Measurements from ENCODE around the gene ADAMTSL2. TPM values are rescaled to one million over a fixed set of nuclear protein-coding genes. Genes with fewer than 3 reads are reported as not detected.

ADAMTSL2 gene
- total and polyA plus RNA-seq, 2 donors (not counting 1 experiment from before 2014, with no cell fraction given), result under 0.01 to 0.09 TPM

- H3K4me1 ChIP-seq (ENCODE audit: control insufficient read depth, extremely low read depth, insufficient read depth, low read length), result no peaks in the 10 kb centered on the region
- no peak overlapping the region for H3K27ac ChIP-seq (ENCODE audit: insufficient read depth, low read length)
- peaks cover 4% of the 10 kb centered on the region for H3K27me3 ChIP-seq (ENCODE audit: control insufficient read depth, insufficient read depth, low read length)
- no peak overlapping the region for H2AFZ ChIP-seq (ENCODE audit: low read length)
- no peak for DNase-seq (ENCODE audit: low read depth in 2 of 2)
- peaks cover 1% of the 10 kb centered on the region for H4K20me1 ChIP-seq (ENCODE audit: control insufficient read depth, extremely low read depth, insufficient read depth, low read length)
- no peaks in the 10 kb centered on the region for H3K9me3 ChIP-seq (ENCODE audit: control insufficient read depth, insufficient read depth, low read depth, low read length)
- H3K9ac ChIP-seq (ENCODE audit: insufficient read depth, low read length), result no peak overlapping the region
- TF ChIP-seq EZH2 (IDR thresholded peaks at IDR 0.05; ENCODE audit: low read length, missing control alignments) (no peak), CTCF (conservative IDR thresholded peaks at IDR 0.05 in 1 of 2, IDR thresholded peaks at IDR 0.05 in 1 of 2; ENCODE audit: low read depth in 1 of 2, low read length in 2 of 2) (no peak)
- no peaks in the 10 kb centered on the region for H3K36me3 ChIP-seq (ENCODE audit: control insufficient read depth, insufficient read depth, low read length)
- H3K4me2 ChIP-seq (ENCODE audit: extremely low read depth, insufficient read depth, low read length), result no peak overlapping the region
- H3K4me3 ChIP-seq (replicated peaks in 1 of 4; ENCODE audit: control extremely low read depth in 1 of 4, insufficient read depth in 1 of 4, low read depth in 3 of 4, low read length in 4 of 4), result no peak overlapping the region
- H3K79me2 ChIP-seq (ENCODE audit: control insufficient read depth, insufficient read depth, low read length), result no peaks in the 10 kb centered on the region
Observed at GRCh38 chr9:133612051-133612450, 77.5 kb downstream of the ADAMTSL2 start.

DNA sequence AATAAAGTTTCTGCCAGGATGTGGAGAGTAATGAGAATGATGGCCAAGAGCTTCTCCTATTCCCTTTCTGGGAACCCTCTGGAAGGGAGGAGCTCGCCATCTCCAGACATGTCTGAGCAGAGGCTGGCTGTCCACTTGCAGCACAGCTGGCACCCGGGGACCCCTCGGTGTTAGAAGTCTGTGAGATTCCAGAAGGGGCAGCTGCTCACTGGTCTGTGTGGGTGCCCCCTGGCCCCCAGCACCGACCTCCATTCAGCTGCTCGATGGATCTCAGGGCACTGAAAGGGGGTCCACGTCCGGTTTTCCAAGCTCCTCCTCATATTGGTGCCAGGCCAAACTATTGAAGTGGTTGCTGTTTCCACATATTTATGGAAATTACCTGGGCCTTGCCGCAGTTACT lies 78.3 kb downstream of the ADAMTSL2 start:
- Histone ChIP-seq H3K27ac (ENCODE audit: insufficient read depth, low read length) (no peak overlapping the region), H3K9ac (ENCODE audit: insufficient read depth, low read length) (no peak overlapping the region), H3K4me1 (ENCODE audit: control insufficient read depth, extremely low read depth, insufficient read depth, low read length) (no peaks in the 10 kb centered on the region), H3K27me3 (ENCODE audit: control insufficient read depth, insufficient read depth, low read length) (peaks cover 4% of the 10 kb centered on the region), H2AFZ (ENCODE audit: low read length) (no peak overlapping the region), H3K4me2 (ENCODE audit: extremely low read depth, insufficient read depth, low read length) (no peak overlapping the region), H4K20me1 (ENCODE audit: control insufficient read depth, extremely low read depth, insufficient read depth, low read length) (peaks cover 1% of the 10 kb centered on the region), H3K79me2 (ENCODE audit: control insufficient read depth, insufficient read depth, low read length) (no peaks in the 10 kb centered on the region), H3K36me3 (ENCODE audit: control insufficient read depth, insufficient read depth, low read length) (no peaks in the 10 kb centered on the region), H3K9me3 (ENCODE audit: control insufficient read depth, insufficient read depth, low read depth, low read length) (no peaks in the 10 kb centered on the region), H3K4me3 (replicated peaks in 1 of 4; ENCODE audit: control extremely low read depth in 1 of 4, insufficient read depth in 1 of 4, low read depth in 3 of 4, low read length in 4 of 4) (no peak overlapping the region)
- DNase-seq (ENCODE audit: low read depth in 2 of 2), result no peak
- TF ChIP-seq EZH2 (IDR thresholded peaks at IDR 0.05; ENCODE audit: low read length, missing control alignments) (no peak), CTCF (conservative IDR thresholded peaks at IDR 0.05 in 1 of 2, IDR thresholded peaks at IDR 0.05 in 1 of 2; ENCODE audit: low read depth in 1 of 2, low read length in 2 of 2) (no peak)

GRCh38 chr9:133613432-133613831 lies 78.9 kb downstream of the ADAMTSL2 start:
- Histone ChIP-seq H3K79me2 (ENCODE audit: control insufficient read depth, insufficient read depth, low read length) (no peaks in the 10 kb centered on the region), H3K4me1 (ENCODE audit: control insufficient read depth, extremely low read depth, insufficient read depth, low read length) (no peaks in the 10 kb centered on the region), H4K20me1 (ENCODE audit: control insufficient read depth, extremely low read depth, insufficient read depth, low read length) (peaks cover 1% of the 10 kb centered on the region), H3K4me3 (replicated peaks in 1 of 4; ENCODE audit: control extremely low read depth in 1 of 4, insufficient read depth in 1 of 4, low read depth in 3 of 4, low read length in 4 of 4) (no peak overlapping the region), H3K27ac (ENCODE audit: insufficient read depth, low read length) (no peak overlapping the region), H3K4me2 (ENCODE audit: extremely low read depth, insufficient read depth, low read length) (no peak overlapping the region), H3K9me3 (ENCODE audit: control insufficient read depth, insufficient read depth, low read depth, low read length) (no peaks in the 10 kb centered on the region), H3K36me3 (ENCODE audit: control insufficient read depth, insufficient read depth, low read length) (no peaks in the 10 kb centered on the region), H3K27me3 (ENCODE audit: control insufficient read depth, insufficient read depth, low read length) (peaks cover 4% of the 10 kb centered on the region), H3K9ac (ENCODE audit: insufficient read depth, low read length) (no peak overlapping the region), H2AFZ (ENCODE audit: low read length) (no peak overlapping the region)
- no peak for DNase-seq (ENCODE audit: low read depth in 2 of 2)
- TF ChIP-seq EZH2 (IDR thresholded peaks at IDR 0.05; ENCODE audit: low read length, missing control alignments) (no peak), CTCF (conservative IDR thresholded peaks at IDR 0.05 in 1 of 2, IDR thresholded peaks at IDR 0.05 in 1 of 2; ENCODE audit: low read depth in 1 of 2, low read length in 2 of 2) (no peak)
